H9 (cell line): ENCODE results near the gene RANGAP1. TPM values are rescaled to one million over a fixed set of nuclear protein-coding genes. Genes with fewer than 3 reads are reported as not detected.

Source experiments
- DNase-seq: peaks from one replicate; pipeline ENCODE4 v3.0.0-alpha.2; 2017
- H2AFZ ChIP-seq: one replicate; pipeline ENCODE4 v1.6.1; 2013; ENCODE audit warnings: mild to moderate bottlenecking, low read length, control low read depth, moderate library complexity
- H2AK5ac ChIP-seq: 2 replicates; pipeline ENCODE4 v1.6.1; 2013; ENCODE audit warnings: low read length, control low read depth, mixed read lengths; ENCODE audit not compliant: insufficient read length
- H2BK120ac ChIP-seq: one replicate; pipeline ENCODE4 v1.6.1; 2013; ENCODE audit warnings: low read depth, mild to moderate bottlenecking, low read length, control low read depth, inconsistent platforms; ENCODE audit not compliant: poor library complexity, severe bottlenecking
- H2BK12ac ChIP-seq: 2 replicates; pipeline ENCODE4 v1.6.1; 2013; ENCODE audit warnings: low read length, control low read depth, mixed read lengths, low read depth; ENCODE audit not compliant: insufficient read length
- H2BK15ac ChIP-seq: 2 replicates; pipeline ENCODE4 v1.6.1; 2013; ENCODE audit warnings: low read depth, low read length, control low read depth
- H2BK20ac ChIP-seq: one replicate; pipeline ENCODE4 v1.6.1; 2013; ENCODE audit warnings: low read depth, mild to moderate bottlenecking, low read length, control low read depth, inconsistent platforms; ENCODE audit not compliant: poor library complexity, severe bottlenecking
- H2BK5ac ChIP-seq: 2 replicates; pipeline ENCODE4 v1.6.1; 2013; ENCODE audit warnings: low read length, control low read depth, mixed read lengths; ENCODE audit not compliant: insufficient read length
- H3K14ac ChIP-seq: 2 replicates; pipeline ENCODE4 v1.6.1; 2013; ENCODE audit warnings: low read length, control low read depth; ENCODE audit not compliant: insufficient read depth
- H3K18ac ChIP-seq: 2 replicates; pipeline ENCODE4 v1.6.1; 2013; ENCODE audit warnings: low read depth, mild to moderate bottlenecking, mixed read lengths, low read length, control low read depth; ENCODE audit not compliant: insufficient read length
- H3K23ac ChIP-seq: 2 replicates; pipeline ENCODE4 v1.6.1; 2013; ENCODE audit warnings: low read length, control low read depth, mixed read lengths, low read depth; ENCODE audit not compliant: insufficient read length
- H3K23me2 ChIP-seq: 2 replicates; pipeline ENCODE4 v1.6.1; 2013; ENCODE audit warnings: low read depth, mild to moderate bottlenecking, mixed read lengths, low read length, control low read depth; ENCODE audit not compliant: insufficient read length, poor library complexity, severe bottlenecking
- H3K27ac ChIP-seq: 2 replicates; pipeline ENCODE4 v1.5.1; 2013; ENCODE audit warnings: low read length, control low read depth, mixed read lengths, low read depth; ENCODE audit not compliant: insufficient read length
- H3K27me3 ChIP-seq: 2 replicates; pipeline ENCODE4 v1.6.1; 2013; ENCODE audit warnings: low read length, control low read depth, inconsistent platforms; ENCODE audit not compliant: insufficient read depth
- H3K4ac ChIP-seq: 2 replicates; pipeline ENCODE4 v1.6.1; 2013; ENCODE audit warnings: low read depth, mild to moderate bottlenecking, control low read depth, inconsistent platforms, low read length, moderate library complexity
- H3K4me1 ChIP-seq: 2 replicates; pipeline ENCODE4 v1.6.1; 2013; ENCODE audit warnings: low read length, control low read depth, inconsistent platforms; ENCODE audit not compliant: insufficient read depth
- H3K4me2 ChIP-seq: 2 replicates; pipeline ENCODE4 v1.6.1; 2013; ENCODE audit warnings: low read length, control low read depth, mixed read lengths; ENCODE audit not compliant: insufficient read length, insufficient read depth
- H3K56ac ChIP-seq: 2 replicates; pipeline ENCODE4 v1.6.1; 2013; ENCODE audit warnings: low read depth, mild to moderate bottlenecking, mixed read lengths, low read length, control low read depth; ENCODE audit not compliant: insufficient read length
- H3K79me1 ChIP-seq: 2 replicates; pipeline ENCODE4 v1.6.1; 2013; ENCODE audit warnings: low read depth, mild to moderate bottlenecking, moderate library complexity, low read length, control low read depth, inconsistent platforms; ENCODE audit not compliant: insufficient read depth, poor library complexity, severe bottlenecking
- H3K79me2 ChIP-seq: 2 replicates; pipeline ENCODE4 v1.6.1; 2013; ENCODE audit warnings: low read length, control low read depth, inconsistent platforms; ENCODE audit not compliant: insufficient read depth
- H3K9ac ChIP-seq: 2 replicates; pipeline ENCODE4 v1.6.1; 2013; ENCODE audit warnings: low read length, control low read depth, mixed read lengths; ENCODE audit not compliant: insufficient read length; ENCODE audit errors: extremely low read depth
- H3K9me3 ChIP-seq: one replicate; pipeline ENCODE4 v1.6.1; 2013; ENCODE audit warnings: low read depth, low read length, inconsistent platforms; ENCODE audit not compliant: control insufficient read depth
- H3T11ph ChIP-seq: one replicate; pipeline ENCODE4 v1.6.1; 2013; ENCODE audit warnings: mild to moderate bottlenecking, low read length, control low read depth, inconsistent platforms
- H4K20me1 ChIP-seq: one replicate; pipeline ENCODE4 v1.6.1; 2013; ENCODE audit not compliant: control insufficient read depth, insufficient read length, insufficient read depth
- H4K5ac ChIP-seq: 2 replicates; pipeline ENCODE4 v1.6.1; 2013; ENCODE audit warnings: low read depth, mild to moderate bottlenecking, mixed read lengths, low read length, control low read depth; ENCODE audit not compliant: insufficient read length
- H4K8ac ChIP-seq: replicated peaks from 2 replicates; pipeline ENCODE4 v1.6.1; 2013; ENCODE audit warnings: low read length, control low read depth, mixed read lengths, low read depth; ENCODE audit not compliant: insufficient read length
- H4K91ac ChIP-seq: 2 replicates; pipeline ENCODE4 v1.6.1; 2013; ENCODE audit warnings: low read depth, mild to moderate bottlenecking, moderate library complexity, mixed read lengths, low read length, control low read depth; ENCODE audit not compliant: insufficient read length
- H3K27ac Mint-ChIP-seq, 3 experiments: 2 replicates in 2 of 3; 3 replicates in 1 of 3; pipeline ENCODE4 v1.8.0; 2020 to 2021; ENCODE audit warnings: mixed read lengths in 3 of 3, mild to moderate bottlenecking in 1 of 3, moderate library complexity in 1 of 3
- H3K27me3 Mint-ChIP-seq: 2 replicates; pipeline ENCODE4 v1.8.0; 2021; ENCODE audit warnings: low read depth, mild to moderate bottlenecking, moderate library complexity, mixed read lengths
- H3K36me3 Mint-ChIP-seq, 3 experiments: 2 replicates in 2 of 3; 3 replicates in 1 of 3; pipeline ENCODE4 v1.8.0; 2020 to 2021; ENCODE audit warnings: low read depth in 3 of 3, mixed read lengths in 3 of 3; ENCODE audit not compliant: insufficient read depth in 1 of 3
- H3K4me1 Mint-ChIP-seq, 2 experiments: 2 replicates each; pipeline ENCODE4 v1.8.0; 2020; ENCODE audit warnings: mixed read lengths in 2 of 2
- H3K4me3 Mint-ChIP-seq, 2 experiments: 2 replicates in 1 of 2; 3 replicates in 1 of 2; pipeline ENCODE4 v1.8.0; 2020 to 2021; ENCODE audit warnings: mild to moderate bottlenecking in 2 of 2, mixed read lengths in 2 of 2, moderate library complexity in 1 of 2
- H3K9me3 Mint-ChIP-seq, 2 experiments: 2 replicates in 1 of 2; 3 replicates in 1 of 2; pipeline ENCODE4 v1.8.0; 2020; ENCODE audit warnings: mild to moderate bottlenecking in 2 of 2, mixed read lengths in 2 of 2, moderate library complexity in 1 of 2
- CTCF ChIP-seq: fragments of 200-600 bp; sonication (generic); conservative IDR thresholded peaks from 3 replicates; pipeline ENCODE4 v1.8.0; 2021; ENCODE audit warnings: antibody characterized with exemption, mild to moderate bottlenecking
- WGBS: extraction: QIAGEN DNeasy Blood & Tissue Kit; methylation state at CpG from one replicate; pipeline ENCODE4 v1.1.7; 2013; ENCODE audit warnings: missing lambda C conversion rate, low lambda C conversion rate, mixed read lengths; ENCODE audit not compliant: insufficient read length; ENCODE audit errors: extremely low coverage; 5-methylcytosine and 5-hydroxymethylcytosine counted together
- total RNA-seq: library from RNA; stranded (reverse); gene quantifications from 2 replicates; pipeline ENCODE4 v1.2.1, GENCODE V29; 2021

RANGAP1 gene
- total RNA-seq, 1 experiment from 2014 or later: 130 TPM

- Histone ChIP-seq H3T11ph (no peak overlapping the region), H3K4ac (no peak overlapping the region), H3K18ac (no peak overlapping the region), H3K9me3 (no peaks in the 10 kb centered on the region), H3K79me1 (no peaks in the 10 kb centered on the region), H2BK12ac (no peak overlapping the region), H2BK120ac (no peak overlapping the region), H3K27ac (no peak overlapping the region), H3K23ac (no peak overlapping the region), H4K91ac (no peak overlapping the region), H2AFZ (no peak overlapping the region), H3K27me3 (no peaks in the 10 kb centered on the region), H3K4me2 (no peak overlapping the region), H3K23me2 (no peaks in the 10 kb centered on the region), H2BK5ac (no peak overlapping the region), H2BK20ac (no peak overlapping the region), H4K20me1 (no peaks in the 10 kb centered on the region), H3K4me1 (no peaks in the 10 kb centered on the region), H3K9ac (no peak overlapping the region), H3K56ac (no peak overlapping the region), H3K14ac (no peak overlapping the region), H3K79me2 (no peaks in the 10 kb centered on the region), H2BK15ac (no peak overlapping the region), H4K5ac (no peak overlapping the region), H2AK5ac (no peak overlapping the region), H4K8ac (no peak overlapping the region)
- Mint-ChIP-seq H3K4me1 (peaks cover 6 to 17% of the 10 kb centered on the region in 2 experiments; a peak in 3 of 4 replicates), H3K27me3 (no peaks in the 10 kb centered on the region), H3K4me3 (no peak overlapping the region), H3K27ac (peak overlapping the region in 1 of 3 experiments; percentile 53; a peak in 1 of 7 replicates), H3K9me3 (no peaks in the 10 kb centered on the region), H3K36me3 (peaks cover 67 to 98% (median 94%) of the 10 kb centered on the region in 3 experiments)
- no CpG with 5 or more reads among the region's 12 CpGs for WGBS
- DNase-seq: no peak
- no peak for TF ChIP-seq CTCF
These were observed 24.3 kb downstream of the RANGAP1 start for GRCh38 chr22:41261541-41262249.
